GM12878 (cell line): ENCODE measurements around the gene NME7. TPM values are rescaled to one million over a fixed set of nuclear protein-coding genes. Genes with fewer than 3 reads are reported as not detected.
A peak's percentile ranks its signal among the peaks of the same experiment; 100 is the strongest.

Source experiments
- ATF7 ChIP-seq: fragments of 450-650 bp; IDR thresholded peaks from 2 replicates; pipeline ENCODE4 v1.6.1; 2016; ENCODE audit warnings: low read depth, mild to moderate bottlenecking
- CHD1 ChIP-seq: IDR thresholded peaks from 2 replicates; pipeline ENCODE4 v1.6.1; 2012; ENCODE audit warnings: low read depth, low read length, improper control_type of control experiment
- CREM ChIP-seq: IDR thresholded peaks from 2 replicates; pipeline ENCODE4 v1.6.1; 2014; ENCODE audit warnings: antibody characterized with exemption, low read depth
- EP300 ChIP-seq, 2 experiments: fragments of 150-350 bp in 1 of 2; IDR thresholded peaks; 2 replicates each; pipeline ENCODE4 v1.6.1; 2011 to 2012; ENCODE audit warnings: low read depth in 2 of 2, low read length in 2 of 2, borderline replicate concordance in 1 of 2, improper control_type of control experiment in 1 of 2, inconsistent platforms in 1 of 2; ENCODE audit not compliant: control insufficient read depth in 1 of 2
- FOXK2 ChIP-seq: fragments of 450-650 bp; IDR thresholded peaks from 2 replicates; pipeline ENCODE4 v1.6.1; 2017; ENCODE audit warnings: mild to moderate bottlenecking, moderate library complexity
- HDAC2 ChIP-seq: fragments of 200-600 bp; sonication (generic); IDR thresholded peaks from 2 replicates; pipeline ENCODE4 v1.6.1; 2017
- LARP7 ChIP-seq: fragments of 450-650 bp; IDR thresholded peaks from 2 replicates; pipeline ENCODE4 v1.6.1; 2017; ENCODE audit warnings: mild to moderate bottlenecking
- MAX ChIP-seq: IDR thresholded peaks from 2 replicates; pipeline ENCODE4 v1.6.1; 2012; ENCODE audit warnings: low read depth, low read length, improper control_type of control experiment
- MTA2 ChIP-seq: fragments of 450-650 bp; IDR thresholded peaks from 2 replicates; pipeline ENCODE4 v1.6.1; 2016; ENCODE audit warnings: low read depth, mild to moderate bottlenecking, moderate library complexity
- MTA3 ChIP-seq: IDR thresholded peaks from 2 replicates; pipeline ENCODE4 v1.6.1; 2012; ENCODE audit warnings: low read length, inconsistent platforms, borderline replicate concordance
- MYC ChIP-seq: IDR thresholded peaks from 2 replicates; pipeline ENCODE4 v1.6.1; 2011; ENCODE audit warnings: mild to moderate bottlenecking, low read length, moderate library complexity, inconsistent platforms; ENCODE audit not compliant: insufficient read depth, insufficient replicate concordance, insufficient read length, severe bottlenecking
- NFYA ChIP-seq: IDR thresholded peaks from 2 replicates; pipeline ENCODE4 v1.6.1; 2011; ENCODE audit warnings: low read depth, mild to moderate bottlenecking, low read length, improper control_type of control experiment, borderline replicate concordance
- NR2C2 ChIP-seq: IDR thresholded peaks from 2 replicates; pipeline ENCODE4 v1.6.1; 2011; ENCODE audit warnings: borderline replicate concordance, low read depth; ENCODE audit not compliant: control insufficient read depth, insufficient read length
- PML ChIP-seq: IDR thresholded peaks from 2 replicates; pipeline ENCODE4 v1.6.1; 2012; ENCODE audit warnings: low read length, inconsistent platforms
- POU2F2 ChIP-seq: IDR thresholded peaks from 3 replicates; pipeline ENCODE4 v1.6.1; 2011; ENCODE audit warnings: low read depth, mild to moderate bottlenecking, low read length, borderline replicate concordance
- RAD51 ChIP-seq: fragments of 450-650 bp; IDR thresholded peaks from 2 replicates; pipeline ENCODE4 v1.6.1; 2016; ENCODE audit warnings: moderate library complexity, mild to moderate bottlenecking, inconsistent platforms
- RELA ChIP-seq: fragments of 450-650 bp; IDR thresholded peaks from 2 replicates; pipeline ENCODE4 v1.8.0; 2014; ENCODE audit warnings: borderline replicate concordance; ENCODE audit not compliant: partially characterized antibody
- RUNX3 ChIP-seq: IDR thresholded peaks from 2 replicates; pipeline ENCODE4 v1.6.1; 2012; ENCODE audit warnings: low read length, inconsistent platforms
- SREBF1 ChIP-seq: IDR thresholded peaks from 2 replicates; pipeline ENCODE4 v1.6.1; 2012; ENCODE audit warnings: mild to moderate bottlenecking, low read length
- SRF ChIP-seq, 2 experiments: IDR thresholded peaks; 2 replicates each; pipeline ENCODE4 v1.6.1; 2011; ENCODE audit warnings: low read depth in 2 of 2, low read length in 2 of 2, mild to moderate bottlenecking in 1 of 2, moderate library complexity in 1 of 2
- TAF1 ChIP-seq: IDR thresholded peaks from 2 replicates; pipeline ENCODE4 v1.6.1; 2011; ENCODE audit warnings: mild to moderate bottlenecking, low read depth, low read length, borderline replicate concordance
- ZBTB11 ChIP-seq: fragments of 450-650 bp; formaldehyde crosslinking; IDR thresholded peaks from 2 replicates; pipeline ENCODE4 v1.5.0; 2022; ENCODE audit warnings: mild to moderate bottlenecking, missing genetic modification characterization
- ZNF207 ChIP-seq: fragments of 450-650 bp; IDR thresholded peaks from 2 replicates; pipeline ENCODE4 v1.6.1; 2014; ENCODE audit warnings: antibody characterized with exemption, mild to moderate bottlenecking, borderline replicate concordance
- ZNF24 ChIP-seq: fragments of 450-650 bp; IDR thresholded peaks from 2 replicates; pipeline ENCODE4 v1.6.1; 2017; ENCODE audit warnings: antibody characterized with exemption, mild to moderate bottlenecking
- ZNF384 ChIP-seq: IDR thresholded peaks from 2 replicates; pipeline ENCODE4 v1.6.1; 2012; ENCODE audit warnings: low read depth, mild to moderate bottlenecking, low read length, improper control_type of control experiment, borderline replicate concordance
- polyA plus RNA-seq, 11 experiments: library from polyadenylated mRNA; depleted of rRNA in 4 of 11; unstranded in 6 of 11; stranded (reverse) in 5 of 11; fragments of >200 nt; fragmentation: Nextera tagmentation in 4 of 11; fragmentation: Illumina TruSeq in 1 of 11; extraction: Ambion mirVana in 4 of 11; extraction: Trizol in 1 of 11; gene quantifications; 1 replicate in 1 of 11; 2 replicates in 10 of 11; pipeline versions ENCODE4 v1.2.1 to v1.2.3, GENCODE V29; 2011 to 2016; ENCODE audit warnings: inconsistent platforms in 2 of 11, missing spikeins in 2 of 11, low read depth in 1 of 11
- total RNA-seq, 4 experiments: library from RNA; depleted of rRNA in 3 of 4; stranded (reverse); fragments of >200 nt in 3 of 4; fragmentation: Illumina TruSeq in 1 of 4; extraction: Trizol in 1 of 4; gene quantifications; 2 replicates each; pipeline versions ENCODE4 v1.2.1 to v1.2.3, GENCODE V29; 2013 to 2021
- TF ChIP-seq, protein P1 (sequence below): IDR thresholded peaks from 2 replicates; pipeline ENCODE4 v1.6.1; 2011; ENCODE audit warnings: low read depth, mild to moderate bottlenecking, low read length, moderate library complexity, borderline replicate concordance; ENCODE audit errors: extremely low read depth
- TF ChIP-seq, protein P2 (sequence below): fragments of 450-650 bp; IDR thresholded peaks from 2 replicates; pipeline ENCODE4 v1.6.1; 2017; ENCODE audit warnings: mild to moderate bottlenecking, low read depth, inconsistent platforms; ENCODE audit not compliant: poor library complexity, severe bottlenecking

The NME7 gene
- total and polyA plus RNA-seq, 10 of the 15 experiments (the other 5 are each of a cell fraction or from before 2014, with no cell fraction given), result 1.5 to 15.6 (median 7.2) TPM

GRCh38 chr1:169091480-169091941 is 276.1 kb downstream of the NME7 start (continued):
- TF ChIP-seq POU2F2 (no peak), PML (no peak), RELA (no peak), ATF7 (peak; percentile 71), RAD51 (0 out of 2 replicates have a peak, but pooled peaks have one; percentile 11), NR2C2 (no peak), MTA3 (0 out of 2 replicates have a peak, but pooled peaks have one; percentile 17), MAX (peak; percentile 43; the same call in 1 of the 2 replicates), SRF (IDR thresholded peaks at IDR 0.05; ENCODE audit: low read depth in 2 of 2, low read length in 2 of 2) (peak in 1 of 2 experiments; percentile 64; a peak in 1 of 4 replicates), RUNX3 (peak; percentile 37; the same call in 1 of the 2 replicates), ZNF207 (0 out of 2 replicates have a peak, but pooled peaks have one; percentile 30), EP300 (IDR thresholded peaks at IDR 0.05; ENCODE audit: borderline replicate concordance in 1 of 2, control insufficient read depth in 1 of 2, low read depth in 2 of 2, low read length in 2 of 2) (no peak), ZBTB11 (no peak), CREM (peak; percentile 62; the same call in 1 of the 2 replicates), NFYA (no peak), MTA2 (no peak), FOXK2 (no peak), ZNF24 (peak; percentile 47; the same call in 1 of the 2 replicates), ZNF384 (no peak), SREBF1 (peak; percentile 33; the same call in 1 of the 2 replicates), HDAC2 (no peak), CHD1 (no peak), TAF1 (no peak), LARP7 (no peak), MYC (no peak)
- TF ChIP-seq, protein P1, sequence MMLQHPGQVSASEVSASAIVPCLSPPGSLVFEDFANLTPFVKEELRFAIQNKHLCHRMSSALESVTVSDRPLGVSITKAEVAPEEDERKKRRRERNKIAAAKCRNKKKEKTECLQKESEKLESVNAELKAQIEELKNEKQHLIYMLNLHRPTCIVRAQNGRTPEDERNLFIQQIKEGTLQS, result no peak
- TF ChIP-seq, protein P2, sequence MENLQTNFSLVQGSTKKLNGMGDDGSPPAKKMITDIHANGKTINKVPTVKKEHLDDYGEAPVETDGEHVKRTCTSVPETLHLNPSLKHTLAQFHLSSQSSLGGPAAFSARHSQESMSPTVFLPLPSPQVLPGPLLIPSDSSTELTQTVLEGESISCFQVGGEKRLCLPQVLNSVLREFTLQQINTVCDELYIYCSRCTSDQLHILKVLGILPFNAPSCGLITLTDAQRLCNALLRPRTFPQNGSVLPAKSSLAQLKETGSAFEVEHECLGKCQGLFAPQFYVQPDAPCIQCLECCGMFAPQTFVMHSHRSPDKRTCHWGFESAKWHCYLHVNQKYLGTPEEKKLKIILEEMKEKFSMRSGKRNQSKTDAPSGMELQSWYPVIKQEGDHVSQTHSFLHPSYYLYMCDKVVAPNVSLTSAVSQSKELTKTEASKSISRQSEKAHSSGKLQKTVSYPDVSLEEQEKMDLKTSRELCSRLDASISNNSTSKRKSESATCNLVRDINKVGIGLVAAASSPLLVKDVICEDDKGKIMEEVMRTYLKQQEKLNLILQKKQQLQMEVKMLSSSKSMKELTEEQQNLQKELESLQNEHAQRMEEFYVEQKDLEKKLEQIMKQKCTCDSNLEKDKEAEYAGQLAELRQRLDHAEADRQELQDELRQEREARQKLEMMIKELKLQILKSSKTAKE, result no peak
